Vagina (tissue), 2 donors: ENCODE results near the gene STYK1.

ENCODE experiments used
- CTCF ChIP-seq, 3 experiments: fragments of 450-650 bp in 2 of 3; fragments of 200-600 bp in 1 of 3; sonication (generic) in 1 of 3; IDR thresholded peaks; one replicate each; pipeline ENCODE4 v1.5.1; 2017 to 2019; ENCODE audit warnings: antibody characterized with exemption in 3 of 3, mild to moderate bottlenecking in 2 of 3, moderate library complexity in 2 of 3
- POLR2A ChIP-seq, 2 donors: fragments of 450-650 bp; IDR thresholded peaks; one replicate each; pipeline ENCODE4 v1.6.1; 2017; ENCODE audit warnings: antibody characterized with exemption in 2 of 2, mild to moderate bottlenecking in 2 of 2, moderate library complexity in 2 of 2
- POLR2AphosphoS5 ChIP-seq, 2 donors: sonication (generic); formaldehyde crosslinking; IDR thresholded peaks; one replicate each; pipeline ENCODE4 v1.9.0; 2017; ENCODE audit warnings: antibody characterized with exemption in 2 of 2, mild to moderate bottlenecking in 2 of 2, low read depth in 1 of 2; ENCODE audit not compliant: insufficient read depth in 1 of 2

- TF ChIP-seq CTCF (IDR thresholded peaks at IDR 0.05): no peak
- no peak for TF ChIP-seq POLR2A (IDR thresholded peaks at IDR 0.05)
- peak in 1 of 2 donors; percentile 36 for TF ChIP-seq POLR2AphosphoS5 (IDR thresholded peaks at IDR 0.05; ENCODE audit: insufficient read depth in 1 of 2, low read depth in 1 of 2)
Observed at GRCh38 chr12:10718279-10718821, 44.5 kb upstream of the STYK1 start.
